IPS-20b (cell line): ENCODE data around the gene SH2B3.
"Not testable (repeated sequence)": the region's sequence is repeated elsewhere in the genome, so short reads cannot be mapped to it uniquely, and the experiment has no call there.

ENCODE experiments used
- H3K27ac ChIP-seq: one replicate; pipeline ENCODE4 v1.5.1; 2013; ENCODE audit warnings: low read length
- H3K27me3 ChIP-seq: 2 replicates; pipeline ENCODE4 v1.6.1; 2013; ENCODE audit warnings: mild to moderate bottlenecking, low read length, inconsistent platforms; ENCODE audit not compliant: insufficient read depth
- H3K36me3 ChIP-seq: 2 replicates; pipeline ENCODE4 v1.6.1; 2013; ENCODE audit warnings: low read depth, mild to moderate bottlenecking, inconsistent platforms, low read length, moderate library complexity; ENCODE audit not compliant: insufficient read depth
- H3K4me1 ChIP-seq: 2 replicates; pipeline ENCODE4 v1.6.1; 2013; ENCODE audit warnings: mild to moderate bottlenecking, control low read depth, inconsistent platforms, low read length, moderate library complexity; ENCODE audit not compliant: insufficient read depth
- H3K4me3 ChIP-seq: 2 replicates; pipeline ENCODE4 v1.5.1; 2013; ENCODE audit warnings: mild to moderate bottlenecking, low read length, inconsistent platforms
- H3K9ac ChIP-seq: 2 replicates; pipeline ENCODE4 v1.6.1; 2013; ENCODE audit warnings: low read depth, mild to moderate bottlenecking, inconsistent platforms, low read length, moderate library complexity
- H3K9me3 ChIP-seq: 2 replicates; pipeline ENCODE4 v1.6.1; 2013; ENCODE audit warnings: mild to moderate bottlenecking, low read depth, low read length, inconsistent platforms; ENCODE audit not compliant: insufficient read depth

Gene SH2B3

GRCh38 chr12:111451232-111451631 lies 45.5 kb downstream of the SH2B3 start:
- Histone ChIP-seq H3K4me3 (no peak overlapping the region), H3K36me3 (peaks cover 98% of the 10 kb centered on the region), H3K27ac (no peak overlapping the region), H3K4me1 (peaks cover 1% of the 10 kb centered on the region; the same call in 1 of the 2 replicates), H3K9me3 (no peaks in the 10 kb centered on the region), H3K27me3 (no peaks in the 10 kb centered on the region), H3K9ac (no peak overlapping the region)

GRCh38 chr12:111451649-111452129 lies 46.0 kb downstream of the SH2B3 start:
- Histone ChIP-seq H3K27ac (no peak overlapping the region), H3K4me3 (no peak overlapping the region), H3K4me1 (no peaks in the 10 kb centered on the region), H3K36me3 (peaks cover 96% of the 10 kb centered on the region), H3K27me3 (no peaks in the 10 kb centered on the region), H3K9me3 (no peaks in the 10 kb centered on the region), H3K9ac (no peak overlapping the region)

- Histone ChIP-seq H3K27ac (no peak overlapping the region), H3K36me3 (peaks cover 87% of the 10 kb centered on the region), H3K4me1 (no peaks in the 10 kb centered on the region), H3K9me3 (no peaks in the 10 kb centered on the region), H3K4me3 (no peak overlapping the region), H3K27me3 (no peaks in the 10 kb centered on the region), H3K9ac (no peak overlapping the region)
Measured at GRCh38 chr12:111453071-111453989, 47.6 kb downstream of the SH2B3 start.

GRCh38 chr12:111454311-111454710 lies 48.6 kb downstream of the SH2B3 start:
- H3K9me3 ChIP-seq = no peaks in the 10 kb centered on the region
- no peaks in the 10 kb centered on the region for H3K27me3 ChIP-seq
- H3K4me3 ChIP-seq = no peak overlapping the region
- H3K4me1 ChIP-seq = no peaks in the 10 kb centered on the region
- peaks cover 77% of the 10 kb centered on the region for H3K36me3 ChIP-seq
- no peak overlapping the region for H3K9ac ChIP-seq
- no peak overlapping the region for H3K27ac ChIP-seq

- no peaks in the 10 kb centered on the region for H3K27me3 ChIP-seq
- no peak overlapping the region for H3K27ac ChIP-seq
- no peaks in the 10 kb centered on the region for H3K9me3 ChIP-seq
- no peak overlapping the region for H3K4me3 ChIP-seq
- H3K9ac ChIP-seq = no peak overlapping the region
- H3K36me3 ChIP-seq = peaks cover 74% of the 10 kb centered on the region
- H3K4me1 ChIP-seq = no peaks in the 10 kb centered on the region
Measured at GRCh38 chr12:111454716-111455447, 49.2 kb downstream of the SH2B3 start.

- no peaks in the 10 kb centered on the region for H3K4me1 ChIP-seq
- H3K9me3 ChIP-seq = no peaks in the 10 kb centered on the region
- H3K36me3 ChIP-seq = peaks cover 72% of the 10 kb centered on the region
- no peaks in the 10 kb centered on the region for H3K27me3 ChIP-seq
- H3K27ac ChIP-seq = no peak overlapping the region
- no peak overlapping the region for H3K4me3 ChIP-seq
- no peak overlapping the region for H3K9ac ChIP-seq
Measured at GRCh38 chr12:111455448-111456320, 50.0 kb downstream of the SH2B3 start.

- no peaks in the 10 kb centered on the region for H3K9me3 ChIP-seq
- no peak overlapping the region for H3K4me3 ChIP-seq
- peaks cover 58% of the 10 kb centered on the region for H3K36me3 ChIP-seq
- H3K9ac ChIP-seq = no peak overlapping the region
- no peaks in the 10 kb centered on the region for H3K27me3 ChIP-seq
- no peak overlapping the region for H3K27ac ChIP-seq
- H3K4me1 ChIP-seq = no peaks in the 10 kb centered on the region
Measured at GRCh38 chr12:111457071-111457470, 51.3 kb downstream of the SH2B3 start.

- H3K4me1 ChIP-seq = no peaks in the 10 kb centered on the region
- H3K36me3 ChIP-seq = peaks cover 54% of the 10 kb centered on the region
- H3K9me3 ChIP-seq = no peaks in the 10 kb centered on the region
- no peak overlapping the region for H3K4me3 ChIP-seq
- no peaks in the 10 kb centered on the region for H3K27me3 ChIP-seq
- no peak overlapping the region for H3K27ac ChIP-seq
- H3K9ac ChIP-seq = no peak overlapping the region
Measured at GRCh38 chr12:111457577-111457976, 51.9 kb downstream of the SH2B3 start.

GRCh38 chr12:111458546-111459172 lies 52.9 kb downstream of the SH2B3 start:
- H3K9me3 ChIP-seq = no peaks in the 10 kb centered on the region
- H3K4me1 ChIP-seq = no peaks in the 10 kb centered on the region
- H3K27me3 ChIP-seq = no peaks in the 10 kb centered on the region
- H3K36me3 ChIP-seq = peaks cover 50% of the 10 kb centered on the region
- H3K27ac ChIP-seq = no peak overlapping the region
- H3K9ac ChIP-seq = no peak overlapping the region
- H3K4me3 ChIP-seq = no peak overlapping the region

GRCh38 chr12:111460111-111460510 lies 54.4 kb downstream of the SH2B3 start:
- not testable (repeated sequence) for H3K9me3 ChIP-seq, H3K27me3 ChIP-seq, H3K4me1 ChIP-seq, H3K4me3 ChIP-seq, H3K27ac ChIP-seq, H3K9ac ChIP-seq
- H3K36me3 ChIP-seq = peaks cover 42% of the 10 kb centered on the region

- H3K36me3 ChIP-seq = peaks cover 28% of the 10 kb centered on the region
- H3K4me1 ChIP-seq = no peaks in the 10 kb centered on the region
- H3K27ac ChIP-seq = no peak overlapping the region
- H3K27me3 ChIP-seq = no peaks in the 10 kb centered on the region
- H3K4me3 ChIP-seq = no peak overlapping the region
- no peak overlapping the region for H3K9ac ChIP-seq
- H3K9me3 ChIP-seq = no peaks in the 10 kb centered on the region
Measured at GRCh38 chr12:111462210-111462769, 56.6 kb downstream of the SH2B3 start.
